OCI-LY3 (cell line): Measurements from ENCODE around the gene TRAM1L1.

ENCODE experiments used
- H2AFZ ChIP-seq: fragments of 200-600, 300-600 bp; shearing (Covaris generic); 2 replicates; pipeline ENCODE4 v1.6.0; 2014; ENCODE audit warnings: antibody characterized with exemption, low read depth, low read length
- H3K27ac ChIP-seq: fragments of 200-600, 300-600 bp; sonication (generic); 2 replicates; pipeline ENCODE4 v1.5.1; 2014; ENCODE audit warnings: mild to moderate bottlenecking, low read length, moderate library complexity, mixed read lengths
- H3K27me3 ChIP-seq: fragments of 200-600, 300-600 bp; sonication (generic); 2 replicates; pipeline ENCODE4 v1.6.1; 2014; ENCODE audit warnings: low read depth, low read length, mixed read lengths
- H3K36me3 ChIP-seq: fragments of 200-600, 300-600 bp; sonication (generic); replicated peaks from 2 replicates; pipeline ENCODE3; 2014; ENCODE audit warnings: low read depth, low read length, mixed read lengths
- H3K4me1 ChIP-seq: fragments of 300-600, 200-600 bp; sonication (generic); 2 replicates; pipeline ENCODE4 v1.6.1; 2014; ENCODE audit warnings: low read length, mixed read lengths
- H3K4me2 ChIP-seq: fragments of 200-600, 300-600 bp; sonication (generic); 2 replicates; pipeline ENCODE4 v1.6.1; 2014; ENCODE audit warnings: low read length, mixed read lengths
- H3K4me3 ChIP-seq: fragments of 300-600, 200-600 bp; sonication (generic); 2 replicates; pipeline ENCODE4 v1.5.1; 2014; ENCODE audit warnings: antibody characterized with exemption, mild to moderate bottlenecking, low read length, moderate library complexity
- H3K79me2 ChIP-seq: fragments of 300-600, 200-600 bp; shearing (Covaris generic); 2 replicates; pipeline ENCODE4 v1.6.1; 2014; ENCODE audit warnings: mild to moderate bottlenecking, low read length, mixed read lengths
- H3K9ac ChIP-seq: fragments of 300-600, 200-600 bp; shearing (Covaris generic); 2 replicates; pipeline ENCODE4 v1.6.0; 2014; ENCODE audit warnings: mild to moderate bottlenecking, low read length, moderate library complexity
- H3K9me3 ChIP-seq: fragments of 200-600, 300-600 bp; shearing (Covaris generic); 2 replicates; pipeline ENCODE4 v1.6.1; 2014; ENCODE audit warnings: low read length, mixed read lengths; ENCODE audit not compliant: insufficient read depth
- H4K20me1 ChIP-seq: fragments of 200-600, 300-600 bp; sonication (generic); 2 replicates; pipeline ENCODE4 v1.6.1; 2016; ENCODE audit warnings: low read length, mixed read lengths; ENCODE audit not compliant: insufficient read depth
- EZH2phosphoT487 ChIP-seq: fragments of 200-600 bp; shearing (Covaris generic); IDR thresholded peaks from 2 replicates; pipeline ENCODE4 v1.6.1; 2018; ENCODE audit warnings: antibody characterized with exemption, mixed run types, low read depth
- TF ChIP-seq, protein P1 (sequence below): fragments of 200-600, 300-600 bp; sonication (generic); IDR thresholded peaks from 2 replicates; pipeline ENCODE4 v1.5.1; 2014; ENCODE audit warnings: antibody characterized with exemption, low read length, low read depth

Gene TRAM1L1

DNA sequence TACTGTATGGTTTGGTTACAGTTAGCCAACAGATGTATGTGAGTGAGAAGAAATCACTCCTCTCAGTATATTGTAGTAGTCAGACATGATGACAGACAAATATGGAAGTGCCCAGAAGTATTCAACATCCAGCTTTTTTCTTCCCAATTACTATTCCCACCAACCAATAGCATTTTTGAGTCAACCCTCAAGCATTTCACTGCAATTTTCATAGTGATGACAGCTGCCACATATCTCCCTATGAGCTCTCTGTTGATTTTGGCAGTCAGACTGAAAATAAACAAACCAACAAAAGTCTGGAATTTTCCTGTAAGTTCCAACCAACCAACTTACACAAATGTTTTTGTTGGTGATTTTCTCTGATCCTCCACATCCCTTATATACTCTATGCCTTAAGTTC is 8.2 kb upstream of the TRAM1L1 start:
- no peaks in the 10 kb centered on the region for H3K79me2 ChIP-seq
- H2AFZ ChIP-seq = no peak overlapping the region
- no peaks in the 10 kb centered on the region for H3K36me3 ChIP-seq
- no peaks in the 10 kb centered on the region for H3K4me1 ChIP-seq
- no peaks in the 10 kb centered on the region for H3K9me3 ChIP-seq
- H3K4me2 ChIP-seq = no peak overlapping the region
- H3K4me3 ChIP-seq = no peak overlapping the region
- no peaks in the 10 kb centered on the region for H3K27me3 ChIP-seq
- TF ChIP-seq EZH2phosphoT487 = no peak
- TF ChIP-seq, protein P1, sequence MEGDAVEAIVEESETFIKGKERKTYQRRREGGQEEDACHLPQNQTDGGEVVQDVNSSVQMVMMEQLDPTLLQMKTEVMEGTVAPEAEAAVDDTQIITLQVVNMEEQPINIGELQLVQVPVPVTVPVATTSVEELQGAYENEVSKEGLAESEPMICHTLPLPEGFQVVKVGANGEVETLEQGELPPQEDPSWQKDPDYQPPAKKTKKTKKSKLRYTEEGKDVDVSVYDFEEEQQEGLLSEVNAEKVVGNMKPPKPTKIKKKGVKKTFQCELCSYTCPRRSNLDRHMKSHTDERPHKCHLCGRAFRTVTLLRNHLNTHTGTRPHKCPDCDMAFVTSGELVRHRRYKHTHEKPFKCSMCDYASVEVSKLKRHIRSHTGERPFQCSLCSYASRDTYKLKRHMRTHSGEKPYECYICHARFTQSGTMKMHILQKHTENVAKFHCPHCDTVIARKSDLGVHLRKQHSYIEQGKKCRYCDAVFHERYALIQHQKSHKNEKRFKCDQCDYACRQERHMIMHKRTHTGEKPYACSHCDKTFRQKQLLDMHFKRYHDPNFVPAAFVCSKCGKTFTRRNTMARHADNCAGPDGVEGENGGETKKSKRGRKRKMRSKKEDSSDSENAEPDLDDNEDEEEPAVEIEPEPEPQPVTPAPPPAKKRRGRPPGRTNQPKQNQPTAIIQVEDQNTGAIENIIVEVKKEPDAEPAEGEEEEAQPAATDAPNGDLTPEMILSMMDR = no peak
- no peaks in the 10 kb centered on the region for H4K20me1 ChIP-seq
- no peak overlapping the region for H3K27ac ChIP-seq
- no peak overlapping the region for H3K9ac ChIP-seq

DNA sequence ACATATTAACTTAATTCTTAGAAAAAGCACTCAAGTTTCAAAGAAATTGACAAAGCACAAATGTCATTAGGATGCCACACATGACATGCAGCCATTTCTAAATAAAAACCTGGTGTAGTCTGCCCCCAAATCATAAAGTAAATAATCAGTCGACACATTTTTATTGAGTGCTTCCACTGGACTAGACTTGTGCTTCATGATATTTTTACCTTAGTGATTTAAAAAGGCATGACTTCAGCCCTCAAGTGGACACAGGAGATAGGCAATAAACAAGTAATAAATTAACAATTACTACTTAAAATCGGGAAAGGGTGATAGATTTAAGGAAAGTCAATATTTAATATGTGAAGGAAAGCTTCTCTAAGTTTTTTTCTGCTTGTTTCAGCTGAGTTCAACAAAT is 7.6 kb downstream of the TRAM1L1 start:
- Histone ChIP-seq H2AFZ (no peak overlapping the region), H3K9me3 (no peaks in the 10 kb centered on the region), H3K9ac (no peak overlapping the region), H3K4me3 (no peak overlapping the region), H3K36me3 (no peaks in the 10 kb centered on the region), H3K79me2 (no peaks in the 10 kb centered on the region), H3K27ac (no peak overlapping the region), H4K20me1 (no peaks in the 10 kb centered on the region), H3K4me1 (no peaks in the 10 kb centered on the region), H3K27me3 (no peaks in the 10 kb centered on the region), H3K4me2 (no peak overlapping the region)
- no peak for TF ChIP-seq EZH2phosphoT487
- TF ChIP-seq, protein P1 = no peak

DNA sequence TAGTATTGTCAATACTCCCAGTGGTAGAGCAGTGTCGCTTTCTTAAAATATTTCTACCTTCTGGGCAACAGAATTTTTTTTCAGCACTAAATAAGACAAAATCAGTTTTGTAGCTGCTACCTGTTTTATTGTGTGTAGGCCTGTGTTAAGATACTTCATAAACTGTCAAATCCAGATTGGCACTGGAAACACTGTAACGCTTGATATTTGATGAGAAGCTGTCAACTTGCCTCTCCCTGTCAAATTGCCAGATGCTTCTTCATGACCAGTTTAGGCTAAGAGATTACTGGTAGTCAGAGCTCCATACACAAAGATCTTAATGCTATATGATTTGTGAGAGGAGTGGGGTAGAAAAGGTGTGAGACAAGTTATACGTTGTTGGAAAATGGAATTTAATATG is 17.3 kb downstream of the TRAM1L1 start:
- H3K79me2 ChIP-seq = no peaks in the 10 kb centered on the region
- no peak for TF ChIP-seq EZH2phosphoT487
- TF ChIP-seq, protein P1 = no peak
- no peak overlapping the region for H3K4me2 ChIP-seq
- no peaks in the 10 kb centered on the region for H4K20me1 ChIP-seq
- no peaks in the 10 kb centered on the region for H3K27me3 ChIP-seq
- H3K27ac ChIP-seq = no peak overlapping the region
- no peak overlapping the region for H2AFZ ChIP-seq
- no peak overlapping the region for H3K4me3 ChIP-seq
- H3K36me3 ChIP-seq = no peaks in the 10 kb centered on the region
- no peaks in the 10 kb centered on the region for H3K9me3 ChIP-seq
- no peaks in the 10 kb centered on the region for H3K4me1 ChIP-seq
- H3K9ac ChIP-seq = no peak overlapping the region

DNA sequence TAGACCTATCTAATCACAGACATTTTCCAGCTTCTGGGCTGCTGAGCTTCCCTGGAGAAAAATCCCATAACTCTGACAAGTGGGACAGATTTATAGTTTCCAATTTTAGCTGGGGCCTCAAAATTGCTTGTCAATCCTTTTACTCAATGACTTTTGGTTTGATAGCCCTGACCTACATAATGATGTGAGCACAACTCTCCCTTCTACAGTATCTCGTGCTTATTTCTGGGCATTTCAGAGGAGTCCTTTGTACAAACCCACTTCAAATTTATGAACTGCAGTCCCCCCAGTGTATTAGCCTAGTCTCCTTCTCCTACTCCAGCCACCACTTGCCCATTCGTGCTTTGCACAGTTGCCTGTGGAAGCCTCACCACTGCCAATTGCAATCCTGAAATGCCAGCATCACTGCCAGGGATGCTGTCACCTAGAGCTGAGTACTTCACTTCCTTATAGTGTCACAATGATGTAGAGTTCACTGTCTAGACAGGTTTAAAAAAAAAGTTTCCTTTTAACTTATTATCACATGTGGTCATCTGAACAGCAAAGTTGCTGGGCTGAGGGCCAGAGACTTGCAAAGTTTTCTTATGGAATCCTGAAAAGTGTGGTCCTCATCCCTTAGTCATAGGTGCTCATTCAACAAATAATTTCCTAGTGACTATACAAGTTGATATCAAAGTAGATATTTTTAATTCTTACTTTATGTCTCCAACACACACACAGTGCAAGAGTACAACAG is 21.2 kb downstream of the TRAM1L1 start:
- TF ChIP-seq, protein P1 = no peak
- TF ChIP-seq EZH2phosphoT487 = no peak
- H4K20me1 ChIP-seq = no peaks in the 10 kb centered on the region

More for the DNA sequence above, 21.2 kb downstream of the TRAM1L1 start:
- H3K4me2 ChIP-seq = no peak overlapping the region
- no peak overlapping the region for H3K27ac ChIP-seq
- no peak overlapping the region for H2AFZ ChIP-seq
- no peaks in the 10 kb centered on the region for H3K79me2 ChIP-seq
- H3K4me3 ChIP-seq = no peak overlapping the region
- no peaks in the 10 kb centered on the region for H3K9me3 ChIP-seq
- no peaks in the 10 kb centered on the region for H3K27me3 ChIP-seq
- no peaks in the 10 kb centered on the region for H3K36me3 ChIP-seq
- H3K4me1 ChIP-seq = no peaks in the 10 kb centered on the region
- no peak overlapping the region for H3K9ac ChIP-seq
